HepG2 (cell line): ENCODE results near the gene C19orf18. TPM values are rescaled to one million over a fixed set of nuclear protein-coding genes. Genes with fewer than 3 reads are reported as not detected.

Experiments
- AHR ChIP-seq: IDR thresholded peaks from 2 replicates; pipeline ENCODE4 v1.6.1; 2018; ENCODE audit warnings: missing genetic modification reagents, missing compliant biosample characterization
- ATF1 ChIP-seq: IDR thresholded peaks from 2 replicates; pipeline ENCODE4 v1.6.1; 2016; ENCODE audit warnings: mild to moderate bottlenecking, control low read depth
- KAT7 ChIP-seq: IDR thresholded peaks from 2 replicates; pipeline ENCODE4 v1.6.1; 2018; ENCODE audit warnings: borderline replicate concordance, missing compliant biosample characterization
- MAFG ChIP-seq: sonication (generic); formaldehyde crosslinking; IDR thresholded peaks from 2 replicates; pipeline ENCODE4 v1.5.1; 2020; ENCODE audit warnings: mild to moderate bottlenecking, missing genetic modification reagents
- SMAD3 ChIP-seq: sonication (generic); formaldehyde crosslinking; IDR thresholded peaks from 2 replicates; pipeline ENCODE4 v1.4.0; 2020; ENCODE audit warnings: missing genetic modification reagents
- SMYD3 ChIP-seq: sonication (generic); formaldehyde crosslinking; IDR thresholded peaks from 2 replicates; pipeline ENCODE4 v1.8.1; 2023; ENCODE audit warnings: mild to moderate bottlenecking, missing genetic modification reagents
- SP4 ChIP-seq: sonication (generic); formaldehyde crosslinking; IDR thresholded peaks from 2 replicates; pipeline ENCODE4 v1.8.1; 2023; ENCODE audit warnings: mild to moderate bottlenecking, missing genetic modification reagents
- SRSF9 ChIP-seq: fragments of 200-400 bp; formaldehyde crosslinking; IDR thresholded peaks from 2 replicates; pipeline ENCODE4 v1.6.1; 2018; ENCODE audit warnings: borderline replicate concordance, mild to moderate bottlenecking, low read depth, low read length; ENCODE audit not compliant: insufficient read depth, poor library complexity, severe bottlenecking
- THAP8 ChIP-seq: sonication (generic); formaldehyde crosslinking; IDR thresholded peaks from 2 replicates; pipeline ENCODE4 v1.5.1; 2020; ENCODE audit warnings: missing genetic modification reagents, mild to moderate bottlenecking, borderline replicate concordance
- ZNF18 ChIP-seq: sonication (generic); formaldehyde crosslinking; IDR thresholded peaks from 2 replicates; pipeline ENCODE4 v1.8.0; 2022; ENCODE audit warnings: mild to moderate bottlenecking, missing genetic modification reagents; ENCODE audit not compliant: insufficient replicate concordance
- ZNF34 ChIP-seq: sonication (generic); formaldehyde crosslinking; IDR thresholded peaks from 2 replicates; pipeline ENCODE4 v1.4.0; 2020; ENCODE audit warnings: mild to moderate bottlenecking, missing genetic modification reagents, borderline replicate concordance
- ZNF674 ChIP-seq: sonication (generic); formaldehyde crosslinking; IDR thresholded peaks from 2 replicates; pipeline ENCODE4 v1.5.0; 2020; ENCODE audit warnings: low read depth, mild to moderate bottlenecking, missing genetic modification reagents
- ZNF749 ChIP-seq: sonication (generic); formaldehyde crosslinking; IDR thresholded peaks from 2 replicates; pipeline ENCODE4 v1.8.0; 2022; ENCODE audit warnings: mild to moderate bottlenecking, missing genetic modification reagents, moderate library complexity, borderline replicate concordance
- ZNF878 ChIP-seq: sonication (generic); formaldehyde crosslinking; IDR thresholded peaks from 2 replicates; pipeline ENCODE4 v1.8.1; 2023; ENCODE audit warnings: mild to moderate bottlenecking, missing genetic modification reagents, moderate library complexity
- polyA plus RNA-seq, 8 experiments: library from polyadenylated mRNA; depleted of rRNA in 3 of 8; stranded (reverse) in 7 of 8; unstranded in 1 of 8; fragments of >200 nt; fragmentation: Illumina TruSeq in 4 of 8; extraction: Trizol in 4 of 8; gene quantifications; 2 replicates each; pipeline versions ENCODE4 v1.2.1 to v1.2.3, GENCODE V29; 2011 to 2016; ENCODE audit warnings: low read depth in 4 of 8, missing spikeins in 1 of 8, mixed read lengths in 1 of 8; ENCODE audit not compliant: insufficient read depth in 1 of 8
- total RNA-seq, 5 experiments: library from RNA; depleted of rRNA; stranded (reverse); fragments of >200 nt; fragmentation: Illumina TruSeq; extraction: Trizol; gene quantifications; 2 replicates each; pipeline ENCODE4 v1.2.3, GENCODE V29; 2016; ENCODE audit warnings: low read depth in 1 of 5

The C19orf18 gene
- total and polyA plus RNA-seq, 2 of the 13 experiments (the other 11 are each of a cell fraction or from before 2014, with no cell fraction given) = 0.38 to 0.55 TPM

GRCh38 chr19:58001895-58002369 lies 27.6 kb upstream of the C19orf18 start (continued):
- TF ChIP-seq SMYD3 (0 out of 2 replicates have a peak, but pooled peaks have one; percentile 9), ZNF18 (CRISPR knock-in tag) (peak; percentile 17), ZNF749 (CRISPR knock-in tag) (no peak), ZNF34 (CRISPR knock-in tag) (no peak), ZNF878 (CRISPR knock-in tag) (no peak), AHR (no peak), SMAD3 (CRISPR knock-in tag) (0 out of 2 replicates have a peak, but pooled peaks have one; percentile 10), THAP8 (CRISPR knock-in tag) (no peak), MAFG (CRISPR knock-in tag) (0 out of 2 replicates have a peak, but pooled peaks have one; percentile 30), ATF1 (no peak), SRSF9 (no peak), ZNF674 (CRISPR knock-in tag) (no peak), KAT7 (no peak), SP4 (CRISPR knock-in tag) (no peak)
